Bronchial epithelial cell (primary cell): Measurements from ENCODE around the gene EMILIN3. TPM values are rescaled to one million over a fixed set of nuclear protein-coding genes. Genes with fewer than 3 reads are reported as not detected.
A peak's percentile ranks its signal among the peaks of the same experiment; 100 is the strongest.

Source experiments
- DNase-seq: peaks from one replicate; pipeline ENCODE4 v3.0.0-alpha.2; 2010; ENCODE audit warnings: low read depth
- FAIRE-seq: peaks from 2 replicates; lab custom pipeline; 2011; peaks lifted over from hg19 to GRCh38; lab: Jason Lieb, UNC
- H3K27me3 ChIP-seq: 2 replicates; pipeline ENCODE4 v1.5.1; 2011; ENCODE audit warnings: low read length; ENCODE audit not compliant: control insufficient read depth, insufficient read depth
- H3K36me3 ChIP-seq: 2 replicates; pipeline ENCODE4 v1.5.1; 2011; ENCODE audit warnings: low read length; ENCODE audit not compliant: control insufficient read depth, insufficient read depth
- H3K4me3 ChIP-seq: 2 replicates; pipeline ENCODE4 v1.5.1; 2011; ENCODE audit warnings: mild to moderate bottlenecking, low read depth, low read length, control low read depth
- total RNA-seq: library from RNA; depleted of rRNA; stranded (reverse); fragments of >200 nt; gene quantifications from 2 replicates; pipeline ENCODE4 v1.2.1, GENCODE V29; 2014
- TF ChIP-seq, protein P1 (sequence below): IDR thresholded peaks from 2 replicates; pipeline ENCODE4 v1.5.1; 2011; ENCODE audit warnings: mild to moderate bottlenecking, moderate library complexity, low read length, control low read depth, inconsistent platforms; ENCODE audit not compliant: insufficient read depth, severe bottlenecking

Gene EMILIN3
- total RNA-seq, 1 donor from 2014 or later, result not detected

DNA sequence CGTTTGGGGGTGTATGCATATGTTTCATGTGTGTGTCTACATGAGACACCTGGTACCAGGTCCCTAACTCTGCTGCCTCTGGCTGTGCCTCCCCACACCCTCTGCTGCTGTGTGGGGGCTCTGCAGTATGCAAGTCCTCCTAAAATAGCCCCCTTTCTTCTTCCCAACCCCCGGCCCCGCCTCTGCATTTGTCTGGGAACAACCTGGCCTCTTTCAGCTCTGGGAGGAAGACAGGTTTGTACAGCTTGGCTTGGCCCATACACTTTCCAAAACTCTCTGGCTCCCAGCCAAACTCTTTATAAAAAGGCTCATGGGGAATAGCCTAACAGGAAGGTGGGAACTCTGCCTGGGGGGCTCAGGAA lies 27.1 kb upstream of the EMILIN3 start:
- FAIRE-seq, result no peak

DNA sequence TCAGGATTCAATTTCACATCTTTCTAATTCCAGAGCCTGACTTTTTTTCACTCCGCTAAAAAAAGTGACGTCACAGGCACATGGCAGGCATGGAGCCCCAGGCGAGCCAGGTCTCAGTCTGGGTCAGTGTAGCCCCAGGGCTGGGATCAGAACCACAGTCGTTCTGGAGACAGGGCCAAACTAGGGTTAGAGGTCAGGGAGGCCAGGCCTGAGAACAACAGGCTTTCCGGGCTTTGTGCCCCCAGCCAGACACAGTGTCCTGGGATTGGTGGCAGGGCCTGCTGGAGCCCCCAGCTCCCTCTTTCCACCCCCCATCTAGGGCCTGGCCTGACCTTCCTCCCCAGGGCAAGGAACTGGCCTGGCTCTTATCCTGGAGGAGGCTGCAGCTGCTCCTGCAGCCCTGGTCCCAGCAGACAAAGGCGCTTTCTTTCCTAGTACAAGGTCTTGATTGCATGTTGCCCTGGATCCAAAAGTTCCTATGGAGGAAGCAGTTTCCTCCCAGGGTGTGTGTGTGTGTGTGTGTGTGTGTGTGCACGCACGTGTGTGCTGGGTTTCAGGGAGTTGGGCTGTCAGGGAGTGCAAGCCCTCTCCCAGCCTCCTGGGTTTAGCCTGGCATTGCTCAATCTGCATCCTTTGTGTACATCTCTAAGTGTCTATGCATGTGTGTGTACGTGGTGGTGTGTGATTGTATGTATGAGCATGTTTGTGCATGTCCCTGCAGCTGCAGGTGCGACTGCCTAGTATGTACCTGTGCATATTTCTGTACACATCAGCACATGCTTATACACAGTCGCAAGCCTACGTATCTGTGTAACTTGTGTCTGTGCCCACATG lies 26.5 kb upstream of the EMILIN3 start:
- FAIRE-seq (peak; percentile 40), DNase-seq (peak; percentile 48)
- H3K4me3 ChIP-seq, result no peak overlapping the region
- TF ChIP-seq, protein P1, sequence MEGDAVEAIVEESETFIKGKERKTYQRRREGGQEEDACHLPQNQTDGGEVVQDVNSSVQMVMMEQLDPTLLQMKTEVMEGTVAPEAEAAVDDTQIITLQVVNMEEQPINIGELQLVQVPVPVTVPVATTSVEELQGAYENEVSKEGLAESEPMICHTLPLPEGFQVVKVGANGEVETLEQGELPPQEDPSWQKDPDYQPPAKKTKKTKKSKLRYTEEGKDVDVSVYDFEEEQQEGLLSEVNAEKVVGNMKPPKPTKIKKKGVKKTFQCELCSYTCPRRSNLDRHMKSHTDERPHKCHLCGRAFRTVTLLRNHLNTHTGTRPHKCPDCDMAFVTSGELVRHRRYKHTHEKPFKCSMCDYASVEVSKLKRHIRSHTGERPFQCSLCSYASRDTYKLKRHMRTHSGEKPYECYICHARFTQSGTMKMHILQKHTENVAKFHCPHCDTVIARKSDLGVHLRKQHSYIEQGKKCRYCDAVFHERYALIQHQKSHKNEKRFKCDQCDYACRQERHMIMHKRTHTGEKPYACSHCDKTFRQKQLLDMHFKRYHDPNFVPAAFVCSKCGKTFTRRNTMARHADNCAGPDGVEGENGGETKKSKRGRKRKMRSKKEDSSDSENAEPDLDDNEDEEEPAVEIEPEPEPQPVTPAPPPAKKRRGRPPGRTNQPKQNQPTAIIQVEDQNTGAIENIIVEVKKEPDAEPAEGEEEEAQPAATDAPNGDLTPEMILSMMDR, result no peak
- no peaks in the 10 kb centered on the region for H3K27me3 ChIP-seq
- no peaks in the 10 kb centered on the region for H3K36me3 ChIP-seq

More for the DNA sequence above, 27.1 kb upstream of the EMILIN3 start:
- Histone ChIP-seq H3K36me3 (no peaks in the 10 kb centered on the region), H3K27me3 (no peaks in the 10 kb centered on the region), H3K4me3 (no peak overlapping the region)
- DNase-seq, result no peak
- TF ChIP-seq, protein P1, result no peak

GRCh38 chr20:41392295-41392694 lies 25.7 kb upstream of the EMILIN3 start:
- FAIRE-seq, result no peak
- TF ChIP-seq, protein P1, result no peak

GRCh38 chr20:41391587-41392001 lies 25.0 kb upstream of the EMILIN3 start:
- TF ChIP-seq, protein P1, result no peak
- H3K4me3 ChIP-seq, result no peak overlapping the region
- no peaks in the 10 kb centered on the region for H3K36me3 ChIP-seq
- H3K27me3 ChIP-seq, result no peaks in the 10 kb centered on the region
- DNase-seq (peak; percentile 76), FAIRE-seq (no peak)

More at GRCh38 chr20:41392295-41392694, 25.7 kb upstream of the EMILIN3 start:
- H3K27me3 ChIP-seq, result no peaks in the 10 kb centered on the region
- H3K36me3 ChIP-seq, result no peaks in the 10 kb centered on the region
- DNase-seq, result no peak
- no peak overlapping the region for H3K4me3 ChIP-seq

- FAIRE-seq (no peak), DNase-seq (no peak)
- no peaks in the 10 kb centered on the region for H3K36me3 ChIP-seq
- H3K27me3 ChIP-seq, result no peaks in the 10 kb centered on the region
- TF ChIP-seq, protein P1, result no peak
- H3K4me3 ChIP-seq, result no peak overlapping the region
These were observed 24.3 kb upstream of the EMILIN3 start for GRCh38 chr20:41390889-41391288.
